Right kidney (tissue), 9 donors: ENCODE results near the gene KBTBD12.
"Not testable (repeated sequence)": the region's sequence is repeated elsewhere in the genome, so short reads cannot be mapped to it uniquely, and the experiment has no call there.

Experiments
- DNase-seq: peaks from one replicate; pipeline ENCODE4 v3.0.0-alpha.2; 2016
- long read RNA-seq, 8 donors: transcript quantifications; one replicate each; lab custom pipeline, GENCODE V29; 2026

Gene KBTBD12
- long read RNA-seq, donor 1: 0 reads
- long read RNA-seq, donor 2: 0 reads
- long read RNA-seq, donor 3: 0 reads
- long read RNA-seq, donor 4, partial matches to known transcripts: 75 of 82 reads
- long read RNA-seq, donor 4, other reads (novel, unspliced or antisense): 7 of 82 reads
- long read RNA-seq, donor 5: 0 reads
- long read RNA-seq, donor 6: 0 reads
- long read RNA-seq, donor 7: 0 reads
- long read RNA-seq, donor 8, full-length matches to known transcripts: 1 of 1 reads
- long read RNA-seq, donor 8, partial matches to known transcripts: 0 of 1 reads
- long read RNA-seq, donor 8, other reads (novel, unspliced or antisense): 0 of 1 reads

GRCh38 chr3:127915115-127915936 is at the start of gene KBTBD12:
Gene KBTBD12 (plus strand): TSS chr3:127915232. CDS start chr3:127923062, 7,830 bp downstream.
- DNase-seq: peak; percentile 71

DNA sequence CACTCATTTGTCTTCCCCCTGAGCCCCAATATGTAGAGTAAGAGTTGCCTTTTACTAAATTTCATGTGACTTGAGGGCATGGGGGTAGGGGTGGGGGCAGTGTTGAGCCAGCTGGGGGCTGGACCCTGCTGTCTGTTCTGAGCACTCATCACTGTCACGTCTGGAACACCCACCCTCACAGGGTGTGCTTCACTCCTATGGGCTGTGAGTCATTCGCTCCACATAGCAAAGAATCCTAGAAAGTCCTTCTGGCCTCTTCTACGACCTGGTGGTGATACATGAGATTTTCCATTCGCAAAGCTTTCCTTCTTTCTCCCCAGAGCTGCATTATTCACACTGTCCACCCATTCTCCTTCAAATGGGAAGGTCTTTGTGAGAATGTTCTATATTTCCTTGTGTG is 49.1 kb upstream of the KBTBD12 start:
- DNase-seq: no peak

DNA sequence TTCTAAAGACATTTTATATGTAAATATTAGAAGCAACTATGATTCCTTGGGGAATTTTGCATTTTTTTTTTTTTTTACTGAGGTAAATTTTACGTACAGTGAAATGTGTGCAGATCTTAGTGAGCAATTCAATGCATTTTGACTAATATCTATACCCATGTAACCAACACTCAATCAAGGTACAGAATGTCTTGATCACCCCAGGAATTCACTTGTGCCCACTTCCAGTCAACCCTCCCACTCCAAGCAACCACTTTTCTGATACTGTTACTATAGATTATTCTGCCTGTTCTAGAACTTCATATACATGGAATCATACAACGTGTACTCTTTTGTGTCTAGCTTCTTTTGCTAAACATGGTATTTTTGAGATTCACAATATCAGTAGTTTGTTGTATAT is 47.6 kb upstream of the KBTBD12 start:
- no peak for DNase-seq

- no peak for DNase-seq
Observed at GRCh38 chr3:127867986-127868385, 47.0 kb upstream of the KBTBD12 start.

GRCh38 chr3:127870156-127870555 is 44.9 kb upstream of the KBTBD12 start:
- DNase-seq: no peak

DNA sequence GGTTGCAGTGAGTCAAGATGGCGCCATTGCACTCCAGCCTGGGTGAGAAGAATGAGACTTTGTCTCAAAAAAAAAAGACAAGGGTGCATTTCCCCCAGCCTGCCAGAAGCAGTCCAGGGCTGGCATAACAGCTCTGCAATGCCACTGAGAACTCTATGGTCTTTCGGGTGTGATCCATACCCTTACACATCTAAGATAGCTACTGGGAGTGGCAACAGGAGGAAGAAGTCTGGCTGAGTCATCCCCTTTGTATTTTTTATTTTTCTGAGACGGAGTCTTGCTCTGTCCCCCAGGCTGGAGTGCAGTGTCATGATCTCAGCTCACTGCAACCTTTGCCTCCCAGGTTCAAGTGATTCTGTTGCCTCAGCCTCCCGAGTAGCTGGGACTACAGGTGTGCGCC is 40.9 kb upstream of the KBTBD12 start:
- DNase-seq: not testable (repeated sequence)

DNA sequence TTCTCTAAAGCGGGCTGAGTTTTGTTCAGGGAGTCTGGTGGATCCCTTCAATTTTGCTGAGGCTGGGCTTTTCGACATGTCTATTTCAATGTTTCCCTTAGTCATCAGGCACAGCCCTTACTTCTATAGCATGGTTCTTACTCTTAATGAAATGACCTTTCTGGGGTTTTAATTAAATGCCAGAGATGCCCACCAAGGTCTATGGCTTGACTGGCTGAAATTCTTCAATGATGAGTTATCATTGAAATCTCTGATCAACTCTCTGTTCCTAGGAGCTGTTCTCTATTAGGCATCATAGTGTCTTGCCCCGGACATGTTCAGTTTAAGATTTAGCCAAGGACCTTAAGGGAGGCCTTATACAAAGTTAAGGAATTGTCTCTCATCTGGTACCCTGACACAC is 33.4 kb upstream of the KBTBD12 start:
- no peak for DNase-seq

DNA sequence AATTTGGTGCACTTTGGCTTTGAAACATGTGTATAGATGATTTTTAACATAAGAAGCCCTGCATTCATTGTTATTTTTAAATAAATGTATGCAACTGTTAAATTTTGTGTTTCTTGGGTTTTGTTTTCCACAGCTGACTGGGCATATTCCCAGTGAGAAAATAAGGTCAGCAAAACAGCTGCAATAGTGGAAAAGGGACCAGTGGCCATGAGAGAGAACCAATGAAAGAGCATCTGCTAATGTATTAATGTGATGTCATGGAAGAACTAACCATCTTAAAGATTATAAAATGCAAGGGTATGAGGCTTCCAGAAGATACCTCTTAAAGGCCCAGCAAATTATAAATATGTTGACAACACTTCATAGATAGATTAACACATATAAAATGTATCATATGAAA is 31.0 kb upstream of the KBTBD12 start:
- DNase-seq: no peak

- no peak for DNase-seq
Observed at GRCh38 chr3:127886231-127886955, 28.6 kb upstream of the KBTBD12 start.

GRCh38 chr3:127886956-127887231 is 28.1 kb upstream of the KBTBD12 start:
- DNase-seq: no peak

- no peak for DNase-seq
Observed at GRCh38 chr3:127887321-127887720, 27.7 kb upstream of the KBTBD12 start.

DNA sequence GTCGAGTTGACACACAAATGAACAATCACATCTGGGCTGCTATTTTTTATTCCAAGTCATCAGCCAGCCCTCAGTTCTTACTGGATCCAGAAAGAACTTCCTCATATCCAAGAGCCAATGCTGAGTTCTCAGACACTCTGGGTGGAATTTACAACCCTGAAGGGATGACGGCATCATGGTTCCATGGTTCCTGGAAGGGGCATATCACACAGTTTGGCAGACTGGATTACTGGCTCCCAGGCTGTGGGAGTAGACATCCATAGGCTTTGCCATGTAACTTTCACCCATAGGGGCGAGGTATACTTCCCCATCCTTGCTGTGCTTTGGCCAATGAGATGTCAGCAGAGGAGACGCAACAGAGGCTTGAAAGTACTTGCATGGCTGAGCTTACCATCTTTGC is 26.9 kb upstream of the KBTBD12 start:
- no peak for DNase-seq

GRCh38 chr3:127888564-127889107 is 26.4 kb upstream of the KBTBD12 start:
- DNase-seq: no peak

- no peak for DNase-seq
Observed at GRCh38 chr3:127889461-127889863, 25.6 kb upstream of the KBTBD12 start.

GRCh38 chr3:127889976-127890650 is 24.9 kb upstream of the KBTBD12 start:
- no peak for DNase-seq

DNA sequence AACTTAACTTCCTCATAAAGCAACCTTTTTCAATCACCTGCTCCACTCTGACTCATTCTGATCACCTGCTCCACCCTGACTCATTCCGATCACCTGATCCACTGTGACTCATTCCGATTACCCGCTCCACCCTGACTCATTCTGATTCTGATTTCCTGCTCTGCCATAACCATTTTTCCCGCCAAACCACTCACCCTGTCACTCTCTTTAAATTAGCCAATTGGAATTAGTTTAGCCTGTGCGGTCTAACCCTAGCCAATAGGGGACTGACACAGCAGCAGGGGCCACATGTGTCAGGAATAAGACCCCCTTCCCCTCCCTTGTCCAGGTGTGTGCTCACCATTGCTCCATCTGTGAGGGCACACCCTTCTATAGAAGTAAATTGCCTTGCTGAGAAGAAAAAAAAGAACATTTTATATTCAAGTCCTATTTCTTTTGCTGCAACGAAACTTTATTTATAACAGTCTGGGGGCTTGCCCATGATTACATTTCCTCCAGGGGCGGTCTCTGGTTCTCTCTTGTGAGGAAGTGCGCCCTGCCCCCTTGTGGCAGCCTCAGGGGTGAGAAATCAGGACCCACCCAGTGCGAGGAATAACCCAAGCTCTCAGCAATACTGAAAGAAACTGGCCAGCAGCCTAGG is 24.3 kb upstream of the KBTBD12 start:
- not testable (repeated sequence) for DNase-seq

DNA sequence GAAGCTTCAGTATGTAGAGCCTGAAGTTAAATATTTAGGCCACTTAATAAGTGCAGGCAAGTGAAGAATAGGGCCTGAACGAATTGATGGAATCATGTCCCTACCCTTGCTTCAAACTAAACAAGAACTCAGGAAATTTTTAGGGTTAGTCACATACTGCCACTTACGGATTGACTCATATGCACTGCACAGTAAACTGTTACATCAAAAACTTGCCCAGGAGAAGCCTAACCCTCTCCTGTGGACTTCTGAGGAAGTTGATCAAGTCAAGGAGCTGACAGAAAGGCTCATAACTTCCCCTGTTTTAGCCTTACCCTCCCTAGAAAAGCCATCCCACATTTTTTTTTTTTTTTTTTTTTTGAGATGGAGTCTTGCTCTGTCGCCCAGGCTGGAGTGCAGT is 20.6 kb upstream of the KBTBD12 start:
- no peak for DNase-seq

DNA sequence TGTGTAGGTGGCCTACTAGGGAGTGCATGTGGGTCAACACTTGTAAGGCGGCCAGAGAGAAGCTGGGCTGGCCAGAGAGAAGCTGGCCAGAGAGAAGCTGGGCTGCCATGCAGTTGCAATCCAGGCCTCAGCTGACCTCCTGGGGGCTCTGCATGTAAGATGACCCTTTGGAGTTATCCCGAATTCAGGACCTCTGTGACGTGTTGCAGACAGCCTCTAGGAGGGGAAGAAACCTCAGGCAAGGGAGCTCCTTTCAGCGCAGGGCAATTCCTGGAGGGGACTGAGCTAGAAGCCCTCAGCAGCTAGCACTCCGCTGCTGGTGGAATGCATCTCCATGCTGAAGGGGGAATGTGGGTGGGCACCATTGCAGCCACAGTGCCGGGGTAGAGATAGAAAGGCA is 15.8 kb upstream of the KBTBD12 start:
- DNase-seq: no peak

DNA sequence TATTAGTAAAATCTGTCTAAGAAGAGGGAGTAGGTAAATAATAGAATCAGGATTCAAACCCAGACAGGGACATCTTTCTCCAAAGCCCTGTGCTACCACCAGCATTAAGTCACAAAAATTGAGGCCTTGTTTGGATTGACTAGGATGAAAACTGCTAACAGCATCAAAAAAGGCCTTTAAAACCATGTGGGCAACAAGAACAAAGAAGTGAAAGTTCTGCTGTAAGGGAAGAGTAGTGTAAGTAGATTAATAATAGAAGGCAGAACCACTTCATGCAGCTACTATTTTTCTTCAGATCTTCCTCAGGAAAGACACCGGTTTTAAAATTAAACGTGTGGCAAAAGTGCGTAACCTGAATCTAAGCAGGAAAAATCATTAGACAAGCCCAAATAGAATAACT is 15.3 kb upstream of the KBTBD12 start:
- no peak for DNase-seq

DNA sequence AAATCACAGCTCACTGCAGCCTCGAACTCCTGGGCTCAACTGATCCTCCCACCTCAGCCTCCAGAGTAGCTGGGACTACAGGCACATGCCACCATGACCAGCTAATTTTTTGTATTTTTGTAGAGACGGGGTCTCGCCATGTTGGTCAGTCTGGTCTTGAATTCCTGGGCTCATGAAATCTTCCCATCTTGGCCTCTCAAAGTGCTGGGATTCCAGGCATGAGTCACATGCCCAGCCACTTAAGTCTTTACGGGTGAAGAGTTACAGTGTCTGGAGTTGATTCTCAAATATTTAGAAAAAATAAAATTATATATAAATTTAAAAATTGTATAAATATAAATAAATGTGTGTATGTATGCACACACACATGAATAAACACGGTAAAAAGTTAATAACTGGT is 14.5 kb upstream of the KBTBD12 start:
- DNase-seq: no peak

GRCh38 chr3:127902486-127902885 is 12.5 kb upstream of the KBTBD12 start:
- DNase-seq: no peak
